ENCODE measurements around the gene SORT1.

Gene SORT1

GRCh38 chr1:109331113-109331512, 66.6 kb downstream of the SORT1 start:
- Histone ChIP-seq H3K4me1 (no peaks in the 10 kb centered on the region), H3K4me3 (ENCODE audit: low read depth, low read length) (no peak overlapping the region), H3K27me3 (no peaks in the 10 kb centered on the region), H3K36me3 (peaks cover 11% of the 10 kb centered on the region), H3K9me3 (no peaks in the 10 kb centered on the region)
- TF ChIP-seq CTCF (IDR thresholded peaks at IDR 0.05; ENCODE audit: low read depth, low read length), result no peak
- DNase-seq, result no peak

- no peaks in the 10 kb centered on the region for H3K27me3 ChIP-seq
- H3K4me1 ChIP-seq, result no peaks in the 10 kb centered on the region
- H3K4me3 ChIP-seq (ENCODE audit: low read depth, low read length), result no peak overlapping the region
- TF ChIP-seq CTCF (IDR thresholded peaks at IDR 0.05; ENCODE audit: low read depth, low read length), result no peak
- peaks cover 12% of the 10 kb centered on the region; the same call in 1 of the 2 replicates for H3K36me3 ChIP-seq
- no peaks in the 10 kb centered on the region for H3K9me3 ChIP-seq
- no peak for DNase-seq
Measured at GRCh38 chr1:109327285-109327684, 70.4 kb downstream of the SORT1 start.

- no peaks in the 10 kb centered on the region for H3K4me1 ChIP-seq
Measured at GRCh38 chr1:109322974-109323373, 74.7 kb downstream of the SORT1 start.

GRCh38 chr1:109319114-109319513, 78.6 kb downstream of the SORT1 start:
- H3K27me3 ChIP-seq, result no peaks in the 10 kb centered on the region
- H3K4me3 ChIP-seq (ENCODE audit: low read depth, low read length), result no peak overlapping the region
- no peak for DNase-seq
- H3K36me3 ChIP-seq, result peaks cover 8% of the 10 kb centered on the region
- H3K9me3 ChIP-seq, result no peaks in the 10 kb centered on the region
- TF ChIP-seq CTCF (IDR thresholded peaks at IDR 0.05; ENCODE audit: low read depth, low read length), result no peak
- no peaks in the 10 kb centered on the region for H3K4me1 ChIP-seq

More at GRCh38 chr1:109322974-109323373, 74.7 kb downstream of the SORT1 start:
- Histone ChIP-seq H3K9me3 (no peaks in the 10 kb centered on the region), H3K4me3 (ENCODE audit: low read depth, low read length) (no peak overlapping the region), H3K27me3 (no peaks in the 10 kb centered on the region), H3K36me3 (peaks cover 12% of the 10 kb centered on the region)
- TF ChIP-seq CTCF (IDR thresholded peaks at IDR 0.05; ENCODE audit: low read depth, low read length), result no peak
- no peak for DNase-seq

- no peak for DNase-seq
- no peak for TF ChIP-seq CTCF (IDR thresholded peaks at IDR 0.05; ENCODE audit: low read depth, low read length)
- H3K9me3 ChIP-seq, result no peaks in the 10 kb centered on the region
- no peaks in the 10 kb centered on the region; the same call in 1 of the 2 replicates for H3K36me3 ChIP-seq
- no peaks in the 10 kb centered on the region for H3K27me3 ChIP-seq
- H3K4me3 ChIP-seq (ENCODE audit: low read depth, low read length), result no peak overlapping the region
- H3K4me1 ChIP-seq, result no peaks in the 10 kb centered on the region
Measured at GRCh38 chr1:109316506-109316905, 81.2 kb downstream of the SORT1 start.

GRCh38 chr1:109315288-109315687, 82.4 kb downstream of the SORT1 start:
- no peak for DNase-seq
- H3K27me3 ChIP-seq, result no peaks in the 10 kb centered on the region
- no peaks in the 10 kb centered on the region for H3K4me1 ChIP-seq
- no peak overlapping the region for H3K4me3 ChIP-seq (ENCODE audit: low read depth, low read length)
- H3K36me3 ChIP-seq, result no peaks in the 10 kb centered on the region; the same call in 1 of the 2 replicates
- TF ChIP-seq CTCF (IDR thresholded peaks at IDR 0.05; ENCODE audit: low read depth, low read length), result no peak
- no peaks in the 10 kb centered on the region for H3K9me3 ChIP-seq
